Measurements from ENCODE around the gene NDE1.

GRCh38 chr16:15671530-15672117, 21.6 kb downstream of the NDE1 start:
- TF ChIP-seq CTCF (IDR thresholded peaks at IDR 0.05; ENCODE audit: low read depth, low read length) (no peak), POLR2A (IDR thresholded peaks at IDR 0.05; ENCODE audit: extremely low read depth, insufficient read length) (no peak), MAX (IDR thresholded peaks at IDR 0.05; ENCODE audit: low read depth, low read length) (no peak), MYC (IDR thresholded peaks at IDR 0.05; ENCODE audit: low read depth, low read length) (no peak)
